Measurements from ENCODE around the gene LEAP2. TPM values are rescaled to one million over a fixed set of nuclear protein-coding genes. Genes with fewer than 3 reads are reported as not detected.

Gene LEAP2
- total and polyA plus RNA-seq, 2 donors (not counting 1 experiment from before 2014, with no cell fraction given): 2.2 to 5.4 TPM

DNA sequence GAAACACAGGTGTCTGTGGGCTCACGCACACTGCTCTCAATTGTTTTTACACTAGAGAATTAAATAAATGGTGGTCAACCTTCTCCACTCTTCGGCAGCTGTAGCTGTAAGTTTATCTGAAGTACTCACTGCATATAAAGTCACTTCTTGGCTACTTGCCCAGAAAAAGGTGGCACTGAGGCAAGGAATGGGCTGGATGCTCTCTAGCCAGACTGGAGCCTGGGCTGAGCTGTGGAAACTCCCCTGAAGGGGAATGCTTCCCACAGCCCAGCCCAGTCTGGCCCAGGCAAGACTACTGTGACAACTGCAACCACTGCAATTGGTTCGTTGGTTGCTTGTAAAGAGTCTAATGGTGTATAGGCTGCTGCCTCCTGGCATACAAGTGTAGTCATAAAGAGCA lies 4.5 kb downstream of the LEAP2 start:
- CTCF ChIA-PET: no interaction called here
- WGBS (ENCODE audit: insufficient coverage): no CpG with 5 or more reads among the region's 3 CpGs
- H3K27me3 Mint-ChIP-seq: no peaks in the 10 kb centered on the region

DNA sequence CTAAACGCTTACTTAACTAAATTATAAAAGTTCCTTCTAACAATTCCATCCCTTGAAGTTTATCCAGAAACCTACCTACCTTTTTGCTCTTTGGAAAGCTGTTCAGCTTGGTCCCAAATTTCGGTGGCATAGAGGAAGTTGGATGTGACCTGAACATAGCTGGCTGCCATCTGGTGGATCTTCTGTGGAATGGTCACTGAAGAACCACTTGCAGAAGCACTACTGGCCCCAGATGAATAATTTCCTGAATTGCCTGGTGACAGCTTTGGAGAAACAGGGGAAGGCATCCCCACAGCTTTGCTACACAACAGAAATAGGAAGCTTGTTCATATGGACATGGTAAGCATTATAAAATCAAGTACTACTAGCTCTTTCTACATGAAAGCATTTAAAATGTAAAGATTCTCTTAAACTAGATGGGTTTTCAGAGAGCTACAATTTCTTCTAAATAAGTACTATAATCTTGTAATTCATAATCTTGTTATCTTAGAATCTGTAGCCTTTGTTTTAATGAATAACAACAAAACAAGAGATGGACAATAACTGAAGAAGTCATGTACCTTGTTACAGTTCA lies 9.9 kb downstream of the LEAP2 start:
- Histone ChIP-seq H3K27me3 (replicated peaks in 1 of 4; ENCODE audit: control extremely low read depth in 1 of 4, control insufficient read depth in 3 of 4, insufficient read depth in 4 of 4, low read length in 3 of 4) (no peaks in the 10 kb centered on the region), H3K36me3 (replicated peaks in 1 of 2; ENCODE audit: control extremely low read depth in 1 of 2, control insufficient read depth in 1 of 2, extremely low read depth in 1 of 2, insufficient read depth in 2 of 2, low read length in 1 of 2) (peaks cover 29 to 60% of the 10 kb centered on the region in 2 experiments), H3K4me2 (replicated peaks; ENCODE audit: low read depth, low read length, poor library complexity, severe bottlenecking) (no peak overlapping the region), H3K4me3 (ENCODE audit: control extremely low read depth in 1 of 5, extremely low read depth in 1 of 5, insufficient read depth in 1 of 5, low read depth in 2 of 5, low read length in 4 of 5) (no peak overlapping the region), H3K9me3 (ENCODE audit: control extremely low read depth in 1 of 3, control insufficient read depth in 2 of 3, insufficient read depth in 1 of 3, low read length in 2 of 3) (no peaks in the 10 kb centered on the region), H3K4me1 (ENCODE audit: control insufficient read depth in 2 of 2, insufficient read depth in 2 of 2, low read length in 2 of 2) (no peaks in the 10 kb centered on the region), H2AFZ (ENCODE audit: insufficient read depth, low read depth, low read length, poor library complexity, severe bottlenecking) (no peak overlapping the region), H3K9ac (ENCODE audit: low read length) (no peak overlapping the region), H3K27ac (ENCODE audit: low read length in 2 of 2) (no peak overlapping the region), H3K79me2 (ENCODE audit: control insufficient read depth, insufficient read depth, low read length) (no peaks in the 10 kb centered on the region), H4K20me1 (ENCODE audit: control insufficient read depth, insufficient read depth, low read length, poor library complexity, severe bottlenecking) (no peaks in the 10 kb centered on the region)
- POLR2A ChIA-PET: interaction anchor here (1.1 kb wide), 1 partner anchor 53 kb away, joined by 3 read pairs; the partner anchor contains the start of gene SHROOM1
- CTCF ChIA-PET: interaction anchor here (0.7 to 7.9 kb wide), 29 partner anchors 8 to 1067 kb away, joined by 3 to 75 read pairs (median 4); partner anchors contain the start of gene SHROOM1
- no CpG with 5 or more reads among the region's 2 CpGs for WGBS (ENCODE audit: insufficient coverage)
- H3K27me3 Mint-ChIP-seq: no peaks in the 10 kb centered on the region
- H3K4me1 Mint-ChIP-seq: peaks cover 8% of the 10 kb centered on the region
- H3K4me3 Mint-ChIP-seq: no peak overlapping the region
- DNase-seq (peak; percentile 69), ATAC-seq (ENCODE audit: low read depth) (peak; percentile 53)
- H3K9me3 Mint-ChIP-seq (ENCODE audit: insufficient read depth): no peaks in the 10 kb centered on the region
- H3K27ac Mint-ChIP-seq: no peak overlapping the region
- intact Hi-C loops (cut with micrococcal nuclease): loop anchor here (1.0 to 5.0 kb wide), 3 partner anchors 53 to 498 kb away; partner anchors contain the start of gene SHROOM1
- TF ChIP-seq, protein P1, sequence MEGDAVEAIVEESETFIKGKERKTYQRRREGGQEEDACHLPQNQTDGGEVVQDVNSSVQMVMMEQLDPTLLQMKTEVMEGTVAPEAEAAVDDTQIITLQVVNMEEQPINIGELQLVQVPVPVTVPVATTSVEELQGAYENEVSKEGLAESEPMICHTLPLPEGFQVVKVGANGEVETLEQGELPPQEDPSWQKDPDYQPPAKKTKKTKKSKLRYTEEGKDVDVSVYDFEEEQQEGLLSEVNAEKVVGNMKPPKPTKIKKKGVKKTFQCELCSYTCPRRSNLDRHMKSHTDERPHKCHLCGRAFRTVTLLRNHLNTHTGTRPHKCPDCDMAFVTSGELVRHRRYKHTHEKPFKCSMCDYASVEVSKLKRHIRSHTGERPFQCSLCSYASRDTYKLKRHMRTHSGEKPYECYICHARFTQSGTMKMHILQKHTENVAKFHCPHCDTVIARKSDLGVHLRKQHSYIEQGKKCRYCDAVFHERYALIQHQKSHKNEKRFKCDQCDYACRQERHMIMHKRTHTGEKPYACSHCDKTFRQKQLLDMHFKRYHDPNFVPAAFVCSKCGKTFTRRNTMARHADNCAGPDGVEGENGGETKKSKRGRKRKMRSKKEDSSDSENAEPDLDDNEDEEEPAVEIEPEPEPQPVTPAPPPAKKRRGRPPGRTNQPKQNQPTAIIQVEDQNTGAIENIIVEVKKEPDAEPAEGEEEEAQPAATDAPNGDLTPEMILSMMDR (IDR thresholded peaks at IDR 0.05): peak; percentile 78
- no peak for TF ChIP-seq EZH2 (IDR thresholded peaks at IDR 0.05; ENCODE audit: borderline replicate concordance, insufficient read depth, low read depth, low read length, poor library complexity, severe bottlenecking)

More for the DNA sequence above, 4.5 kb downstream of the LEAP2 start:
- Mint-ChIP-seq H3K4me1 (no peaks in the 10 kb centered on the region), H3K9me3 (ENCODE audit: insufficient read depth) (no peaks in the 10 kb centered on the region), H3K4me3 (no peak overlapping the region), H3K27ac (no peak overlapping the region)
- DNase-seq (no peak), ATAC-seq (ENCODE audit: low read depth) (no peak)
- no peaks in the 10 kb centered on the region for H3K27me3 ChIP-seq (replicated peaks in 1 of 4; ENCODE audit: control extremely low read depth in 1 of 4, control insufficient read depth in 3 of 4, insufficient read depth in 4 of 4, low read length in 3 of 4)
- POLR2A ChIA-PET: no interaction called here
- H3K36me3 ChIP-seq (replicated peaks in 1 of 2; ENCODE audit: control extremely low read depth in 1 of 2, control insufficient read depth in 1 of 2, extremely low read depth in 1 of 2, insufficient read depth in 2 of 2, low read length in 1 of 2): peaks cover 11 to 55% of the 10 kb centered on the region in 2 experiments
- H4K20me1 ChIP-seq (ENCODE audit: control insufficient read depth, insufficient read depth, low read length, poor library complexity, severe bottlenecking): no peaks in the 10 kb centered on the region
- H3K79me2 ChIP-seq (ENCODE audit: control insufficient read depth, insufficient read depth, low read length): no peaks in the 10 kb centered on the region
- no peak overlapping the region for H3K4me2 ChIP-seq (replicated peaks; ENCODE audit: low read depth, low read length, poor library complexity, severe bottlenecking)
- TF ChIP-seq EZH2 (IDR thresholded peaks at IDR 0.05; ENCODE audit: borderline replicate concordance, insufficient read depth, low read depth, low read length, poor library complexity, severe bottlenecking): no peak
- TF ChIP-seq, protein P1 (IDR thresholded peaks at IDR 0.05): no peak
- no peak overlapping the region for H3K4me3 ChIP-seq (ENCODE audit: control extremely low read depth in 1 of 5, extremely low read depth in 1 of 5, insufficient read depth in 1 of 5, low read depth in 2 of 5, low read length in 4 of 5)
- no peak overlapping the region for H3K27ac ChIP-seq (ENCODE audit: low read length in 2 of 2)
- H3K9ac ChIP-seq (ENCODE audit: low read length): no peak overlapping the region
- no peaks in the 10 kb centered on the region for H3K9me3 ChIP-seq (ENCODE audit: control extremely low read depth in 1 of 3, control insufficient read depth in 2 of 3, insufficient read depth in 1 of 3, low read length in 2 of 3)
- H2AFZ ChIP-seq (ENCODE audit: insufficient read depth, low read depth, low read length, poor library complexity, severe bottlenecking): no peak overlapping the region
- intact Hi-C loops (cut with micrococcal nuclease): no loop called here
- H3K4me1 ChIP-seq (ENCODE audit: control insufficient read depth in 2 of 2, insufficient read depth in 2 of 2, low read length in 2 of 2): no peaks in the 10 kb centered on the region
